Tibial nerve (tissue), 4 donors: ENCODE data around the gene ABI3BP. TPM values are rescaled to one million over a fixed set of nuclear protein-coding genes. Genes with fewer than 3 reads are reported as not detected.
A peak's percentile ranks its signal among the peaks of the same experiment; 100 is the strongest.
"Not testable (repeated sequence)": the region's sequence is repeated elsewhere in the genome, so short reads cannot be mapped to it uniquely, and the experiment has no call there.

ENCODE experiments used
- DNase-seq, 2 donors: peaks; one replicate each; pipeline ENCODE4 v3.0.0-alpha.2; 2019; ENCODE audit warnings: low spot score in 2 of 2
- H3K27ac ChIP-seq, 4 donors: fragments of 200-600 bp; sonication (generic) in 3 of 4; one replicate each; pipeline ENCODE4 v1.5.1; 2017 to 2019; ENCODE audit warnings: mild to moderate bottlenecking in 1 of 4
- H3K27me3 ChIP-seq, 2 donors: fragments of 200-600 bp; sonication (generic) in 1 of 2; one replicate each; pipeline versions ENCODE4 v1.5.1 to v1.6.0; 2017 to 2019
- H3K36me3 ChIP-seq, 3 donors: fragments of 200-600 bp; sonication (generic); one replicate each; pipeline ENCODE4 v1.5.1; 2018 to 2019
- H3K4me1 ChIP-seq, 4 donors: fragments of 200-600 bp; sonication (generic) in 3 of 4; one replicate each; pipeline ENCODE4 v1.5.1; 2017 to 2019
- H3K4me3 ChIP-seq, 4 donors: fragments of 200-600 bp; sonication (generic) in 3 of 4; one replicate each; pipeline ENCODE4 v1.5.1; 2017 to 2019; ENCODE audit warnings: mild to moderate bottlenecking in 1 of 4, moderate library complexity in 1 of 4
- H3K9me3 ChIP-seq, 4 donors: fragments of 200-600 bp; sonication (generic) in 3 of 4; one replicate each; pipeline ENCODE4 v1.5.1; 2017 to 2019
- EP300 ChIP-seq, 2 donors: sonication (generic); formaldehyde crosslinking; IDR thresholded peaks; one replicate each; pipeline ENCODE4 v1.6.1; 2017; ENCODE audit warnings: antibody characterized with exemption in 2 of 2, mild to moderate bottlenecking in 1 of 2
- POLR2A ChIP-seq, 2 donors: fragments of 450-650 bp; IDR thresholded peaks; one replicate each; pipeline ENCODE4 v1.6.1; 2017; ENCODE audit warnings: antibody characterized with exemption in 2 of 2, mild to moderate bottlenecking in 2 of 2, moderate library complexity in 2 of 2
- WGBS, 2 donors: methylation state at CpG; one replicate each; pipeline ENCODE4 v1.1.5; 2018; 5-methylcytosine and 5-hydroxymethylcytosine counted together
- total RNA-seq, 4 donors: library from RNA; depleted of rRNA; stranded (reverse); fragments of >200 nt; gene quantifications; one replicate each; pipeline ENCODE4 v1.1.0, GENCODE V29; 2016
- TF ChIP-seq, protein P1 (sequence below), 5 experiments: fragments of 200-600 bp in 3 of 5; fragments of 450-650 bp in 2 of 5; sonication (generic) in 3 of 5; IDR thresholded peaks; one replicate each; pipeline ENCODE4 v1.5.1; 2016 to 2019; ENCODE audit warnings: antibody characterized with exemption in 5 of 5, mild to moderate bottlenecking in 3 of 5, moderate library complexity in 2 of 5

Gene ABI3BP
- total RNA-seq, 4 donors from 2014 or later, result 39.6 to 189 (median 139) TPM

DNA sequence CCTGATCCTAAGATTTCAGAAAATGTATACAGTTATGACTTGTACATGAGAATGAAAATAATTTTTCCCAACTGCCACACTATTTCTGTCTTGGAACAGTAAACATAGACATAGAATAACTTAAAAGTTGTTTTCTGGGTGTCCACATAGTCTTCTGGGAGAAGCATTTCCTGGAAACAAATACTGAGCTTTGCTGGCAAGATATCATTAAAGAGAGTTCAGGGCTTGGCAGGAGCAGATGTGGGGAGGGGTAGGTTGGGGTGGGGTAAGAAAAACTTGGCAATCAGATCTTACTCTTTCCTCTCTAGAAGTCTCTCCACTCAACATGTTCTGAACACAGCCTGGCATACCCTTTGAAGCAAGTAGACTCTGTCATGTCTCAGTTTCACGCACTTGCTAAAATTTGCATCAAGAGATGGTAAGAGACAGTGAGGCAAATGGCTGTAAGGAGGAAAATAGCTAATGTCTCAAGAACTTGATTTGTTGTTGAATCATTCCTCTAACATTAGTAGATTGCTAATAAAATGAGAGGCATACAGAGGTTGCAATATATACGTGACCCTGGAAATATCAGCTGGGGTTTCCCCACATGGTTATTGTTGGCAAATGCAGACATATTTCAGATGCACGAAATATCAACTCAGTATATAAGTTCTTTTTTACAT is 27.3 kb upstream of the ABI3BP start:
- no peak overlapping the region for H3K27ac ChIP-seq

GRCh38 chr3:101017017-101017416 is 23.8 kb upstream of the ABI3BP start:
- no peak for TF ChIP-seq POLR2A (IDR thresholded peaks at IDR 0.05)
- TF ChIP-seq EP300 (IDR thresholded peaks at IDR 0.05), result no peak
- TF ChIP-seq, protein P1, sequence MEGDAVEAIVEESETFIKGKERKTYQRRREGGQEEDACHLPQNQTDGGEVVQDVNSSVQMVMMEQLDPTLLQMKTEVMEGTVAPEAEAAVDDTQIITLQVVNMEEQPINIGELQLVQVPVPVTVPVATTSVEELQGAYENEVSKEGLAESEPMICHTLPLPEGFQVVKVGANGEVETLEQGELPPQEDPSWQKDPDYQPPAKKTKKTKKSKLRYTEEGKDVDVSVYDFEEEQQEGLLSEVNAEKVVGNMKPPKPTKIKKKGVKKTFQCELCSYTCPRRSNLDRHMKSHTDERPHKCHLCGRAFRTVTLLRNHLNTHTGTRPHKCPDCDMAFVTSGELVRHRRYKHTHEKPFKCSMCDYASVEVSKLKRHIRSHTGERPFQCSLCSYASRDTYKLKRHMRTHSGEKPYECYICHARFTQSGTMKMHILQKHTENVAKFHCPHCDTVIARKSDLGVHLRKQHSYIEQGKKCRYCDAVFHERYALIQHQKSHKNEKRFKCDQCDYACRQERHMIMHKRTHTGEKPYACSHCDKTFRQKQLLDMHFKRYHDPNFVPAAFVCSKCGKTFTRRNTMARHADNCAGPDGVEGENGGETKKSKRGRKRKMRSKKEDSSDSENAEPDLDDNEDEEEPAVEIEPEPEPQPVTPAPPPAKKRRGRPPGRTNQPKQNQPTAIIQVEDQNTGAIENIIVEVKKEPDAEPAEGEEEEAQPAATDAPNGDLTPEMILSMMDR (IDR thresholded peaks at IDR 0.05), result no peak
- H3K27ac ChIP-seq, result peak overlapping the region in 2 of 4 donors; percentile 3 to 36
- H3K36me3 ChIP-seq, result no peaks in the 10 kb centered on the region
- H3K9me3 ChIP-seq, result peaks cover 0 to 3% (median 0%) of the 10 kb centered on the region in 4 donors
- no peak for DNase-seq
- H3K4me1 ChIP-seq, result peaks cover 0 to 16% (median 0%) of the 10 kb centered on the region in 4 donors
- no peaks in the 10 kb centered on the region for H3K27me3 ChIP-seq
- WGBS, 2 donors, result 14 to 23% methylated on average over 1 of the region's 1 CpG
- H3K4me3 ChIP-seq, result no peak overlapping the region

More for the DNA sequence above, 27.3 kb upstream of the ABI3BP start:
- H3K4me3 ChIP-seq, result no peak overlapping the region
- 62 to 78% methylated on average over 3 of the region's 3 CpGs for WGBS, 2 donors
- H3K4me1 ChIP-seq, result peaks cover 0 to 16% (median 0%) of the 10 kb centered on the region in 4 donors
- no peaks in the 10 kb centered on the region for H3K36me3 ChIP-seq
- TF ChIP-seq, protein P1 (IDR thresholded peaks at IDR 0.05), result no peak
- TF ChIP-seq EP300 (IDR thresholded peaks at IDR 0.05), result no peak
- TF ChIP-seq POLR2A (IDR thresholded peaks at IDR 0.05), result no peak
- no peak for DNase-seq
- H3K9me3 ChIP-seq, result peaks cover 0 to 3% (median 0%) of the 10 kb centered on the region in 4 donors
- no peaks in the 10 kb centered on the region for H3K27me3 ChIP-seq

DNA sequence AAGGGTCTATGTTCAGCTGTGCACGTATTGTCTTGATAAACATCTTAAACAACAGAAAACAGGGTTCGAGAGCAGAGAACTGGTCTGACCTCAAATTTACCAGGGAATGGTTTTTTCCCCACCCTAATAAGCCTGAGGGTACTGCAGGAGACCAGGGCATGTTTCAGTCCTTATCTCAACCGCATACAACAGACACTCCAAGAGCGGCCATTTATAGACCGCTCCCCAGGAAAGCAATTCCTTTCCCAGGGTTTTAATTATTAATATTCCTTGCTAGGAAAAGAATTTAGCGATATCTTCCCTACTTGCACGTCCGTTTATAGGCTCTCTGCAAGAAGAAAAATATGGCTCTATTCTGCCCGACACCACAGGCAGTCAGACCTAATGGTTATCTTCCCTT is 19.1 kb upstream of the ABI3BP start:
- H3K9me3 ChIP-seq, result peaks cover 0 to 10% (median 0%) of the 10 kb centered on the region in 4 donors
- 92 to 94% methylated on average over 9 of the region's 9 CpGs for WGBS, 2 donors
- H3K4me3 ChIP-seq, H3K27me3 ChIP-seq, DNase-seq, H3K27ac ChIP-seq, H3K36me3 ChIP-seq: not testable (repeated sequence)
- H3K4me1 ChIP-seq, result peaks cover 0 to 11% (median 0%) of the 10 kb centered on the region in 4 donors

- H3K27ac ChIP-seq, result no peak overlapping the region
- no peak overlapping the region for H3K4me3 ChIP-seq
- TF ChIP-seq, protein P1 (IDR thresholded peaks at IDR 0.05), result no peak
- no peak for TF ChIP-seq POLR2A (IDR thresholded peaks at IDR 0.05)
- TF ChIP-seq EP300 (IDR thresholded peaks at IDR 0.05), result no peak
- H3K9me3 ChIP-seq, result peaks cover 0 to 10% (median 0%) of the 10 kb centered on the region in 4 donors
- no peaks in the 10 kb centered on the region for H3K27me3 ChIP-seq
- H3K36me3 ChIP-seq, result no peaks in the 10 kb centered on the region
- H3K4me1 ChIP-seq, result no peaks in the 10 kb centered on the region
- no peak for DNase-seq
These were observed 17.9 kb upstream of the ABI3BP start for GRCh38 chr3:101011136-101011535.

GRCh38 chr3:101010296-101010695 is 17.1 kb upstream of the ABI3BP start:
- H3K27ac ChIP-seq, result no peak overlapping the region
- H3K9me3 ChIP-seq, result peaks cover 0 to 10% (median 0%) of the 10 kb centered on the region in 4 donors
- no peak for DNase-seq
- TF ChIP-seq, protein P1 (IDR thresholded peaks at IDR 0.05), result no peak
- TF ChIP-seq POLR2A (IDR thresholded peaks at IDR 0.05), result no peak
- no peak for TF ChIP-seq EP300 (IDR thresholded peaks at IDR 0.05)
- no peak overlapping the region for H3K4me3 ChIP-seq
- H3K4me1 ChIP-seq, result no peaks in the 10 kb centered on the region
- 44 to 60% methylated on average over 1 of the region's 1 CpG for WGBS, 2 donors
- no peaks in the 10 kb centered on the region for H3K27me3 ChIP-seq
- no peaks in the 10 kb centered on the region for H3K36me3 ChIP-seq
